ENCODE data around the gene DEFB131A.
"Not testable (repeated sequence)": the region's sequence is repeated elsewhere in the genome, so short reads cannot be mapped to it uniquely, and the experiment has no call there.

Gene DEFB131A

DNA sequence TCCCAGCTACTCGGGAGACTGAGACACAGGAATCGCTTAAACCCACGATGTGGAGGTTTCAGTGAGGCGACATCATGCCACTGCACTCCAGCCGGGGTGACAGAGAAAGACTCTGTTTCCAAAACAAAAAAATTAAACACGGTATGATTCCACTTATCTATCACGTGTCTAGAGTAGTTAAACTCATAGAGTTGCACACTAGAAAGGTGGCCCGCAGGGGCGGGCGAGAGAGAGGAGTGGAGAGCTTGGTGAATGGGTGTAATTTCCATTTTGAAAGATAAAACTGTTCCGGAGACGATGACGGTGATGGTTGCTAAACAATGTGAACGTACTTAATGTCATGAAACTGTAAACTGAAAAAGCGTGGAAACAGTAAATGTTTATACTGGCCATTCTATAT, 44.6 kb downstream of the DEFB131A start:
- not testable (repeated sequence) for DNase-seq (ENCODE audit: low read depth); H3K4me3 ChIP-seq (ENCODE audit: low read depth, low read length)

DNA sequence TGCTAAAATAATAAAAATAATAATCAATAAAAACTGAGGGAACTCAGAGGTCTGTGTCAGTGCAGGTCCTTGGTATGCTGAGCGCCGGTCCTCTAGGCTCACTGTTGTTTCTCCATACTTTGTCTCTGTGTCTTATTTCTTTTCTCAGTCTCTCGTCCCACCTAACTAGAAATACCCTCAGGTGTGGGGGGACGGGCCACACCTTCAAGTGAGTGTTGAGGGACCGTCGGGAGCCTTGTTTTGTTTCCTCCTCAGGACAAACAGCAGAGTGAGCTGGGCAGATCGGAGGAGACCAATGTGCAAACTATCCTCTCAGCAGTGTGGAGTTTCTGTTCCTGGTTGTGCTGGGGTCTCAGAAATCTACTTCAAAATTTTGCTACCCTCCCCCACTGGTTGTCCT, 46.3 kb downstream of the DEFB131A start:
- H3K4me3 ChIP-seq (ENCODE audit: low read depth, low read length); DNase-seq (ENCODE audit: low read depth): not testable (repeated sequence)

DNA sequence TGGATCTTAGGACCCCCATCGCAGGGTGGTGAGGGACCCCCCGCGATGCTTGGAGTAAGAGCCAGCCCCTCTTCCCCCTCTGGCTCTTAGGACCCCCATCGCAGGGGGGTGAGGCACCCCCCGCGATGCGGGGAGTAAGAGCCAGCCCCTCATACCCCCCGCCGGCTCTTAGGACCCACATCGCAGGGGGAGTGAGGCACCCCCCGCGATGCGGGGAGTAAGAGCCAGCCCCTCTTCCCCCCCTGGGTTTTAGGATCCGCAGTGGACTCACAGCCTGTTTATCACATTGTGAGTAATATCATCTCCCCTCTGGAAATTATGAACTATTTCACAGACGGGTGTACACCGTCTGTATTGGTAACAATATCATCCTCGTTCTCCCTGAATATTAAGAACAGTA, 46.8 kb downstream of the DEFB131A start:
- not testable (repeated sequence) for H3K4me3 ChIP-seq (ENCODE audit: low read depth, low read length); DNase-seq (ENCODE audit: low read depth)

DNA sequence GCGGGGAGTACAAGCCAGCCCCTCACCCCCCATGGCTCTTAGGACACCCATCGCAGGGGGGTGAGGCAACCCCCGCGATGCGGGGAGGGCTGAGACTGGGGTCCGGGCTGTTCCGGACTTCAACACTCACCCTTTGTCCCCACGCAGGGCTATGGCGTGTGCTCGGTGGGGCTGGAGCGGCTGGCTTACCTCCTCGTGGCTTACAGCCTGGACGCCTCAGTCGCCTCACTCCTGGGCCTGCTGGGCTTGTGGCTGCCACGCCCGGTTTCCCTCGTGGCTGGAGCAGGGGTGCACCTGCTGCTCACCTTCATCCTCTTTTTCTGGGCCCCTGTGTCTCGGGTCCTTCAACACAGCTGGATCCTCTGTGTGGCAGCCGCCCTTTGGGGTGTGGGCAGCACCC, 49.4 kb downstream of the DEFB131A start:
- not testable (repeated sequence) for DNase-seq (ENCODE audit: low read depth); H3K4me3 ChIP-seq (ENCODE audit: low read depth, low read length)

DNA sequence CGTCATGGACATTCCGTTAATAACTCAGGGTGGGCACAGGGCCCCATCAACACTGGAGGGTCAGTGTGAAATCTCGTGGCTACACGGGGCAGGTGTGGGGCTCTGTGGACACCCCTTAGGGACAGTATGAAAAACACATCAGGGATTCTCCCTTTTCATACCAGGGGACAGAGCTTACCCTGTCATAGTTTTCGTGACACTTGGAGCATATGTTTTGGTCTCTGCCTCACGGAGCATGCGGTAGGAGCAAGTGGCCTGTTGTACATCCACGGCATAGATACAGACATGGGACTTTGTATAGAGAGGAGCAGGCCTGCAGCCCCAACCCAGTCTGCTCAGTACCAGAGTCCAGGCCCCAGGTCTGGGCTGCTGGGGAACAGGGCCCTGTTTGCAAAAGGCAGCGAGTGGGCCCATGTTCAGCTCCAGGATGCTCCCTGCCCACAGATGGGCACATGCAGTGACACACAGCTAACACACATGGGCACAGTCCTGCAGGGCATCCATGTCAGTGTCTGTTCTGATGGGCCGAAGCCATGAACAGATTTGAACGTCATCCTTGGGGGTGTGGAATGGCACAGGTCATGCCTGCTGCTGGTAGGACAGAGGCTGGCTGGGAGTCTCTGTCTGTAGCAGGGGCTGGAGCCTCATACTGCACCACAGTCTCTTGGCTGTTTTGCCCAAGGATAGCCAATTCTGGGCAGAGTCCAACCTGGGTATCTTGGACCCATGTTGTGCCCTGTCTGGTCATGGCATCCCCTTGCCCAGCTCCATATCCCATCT, 50.2 kb downstream of the DEFB131A start:
- H3K4me3 ChIP-seq (ENCODE audit: low read depth, low read length); DNase-seq (ENCODE audit: low read depth): not testable (repeated sequence)

DNA sequence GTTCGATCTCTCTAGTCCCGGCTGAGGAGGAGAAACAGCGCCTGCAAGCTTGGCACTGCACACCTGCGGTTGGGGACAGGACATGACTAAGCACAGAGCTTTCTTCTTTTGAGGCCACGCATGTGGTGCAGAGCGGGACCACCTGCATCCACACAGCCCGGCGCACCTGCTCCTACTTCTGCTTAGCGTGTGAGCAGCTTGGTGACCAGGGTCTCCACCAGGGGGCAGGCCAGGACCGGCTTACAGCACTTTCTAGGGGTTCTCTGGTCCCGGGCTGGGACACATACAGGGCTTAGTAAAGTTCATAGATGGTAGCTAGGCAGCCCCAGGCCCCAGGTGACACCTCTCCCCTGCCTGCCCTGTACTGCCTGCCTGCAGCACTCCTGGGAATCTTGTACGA, 51.2 kb downstream of the DEFB131A start:
- TF ChIP-seq, protein P1, sequence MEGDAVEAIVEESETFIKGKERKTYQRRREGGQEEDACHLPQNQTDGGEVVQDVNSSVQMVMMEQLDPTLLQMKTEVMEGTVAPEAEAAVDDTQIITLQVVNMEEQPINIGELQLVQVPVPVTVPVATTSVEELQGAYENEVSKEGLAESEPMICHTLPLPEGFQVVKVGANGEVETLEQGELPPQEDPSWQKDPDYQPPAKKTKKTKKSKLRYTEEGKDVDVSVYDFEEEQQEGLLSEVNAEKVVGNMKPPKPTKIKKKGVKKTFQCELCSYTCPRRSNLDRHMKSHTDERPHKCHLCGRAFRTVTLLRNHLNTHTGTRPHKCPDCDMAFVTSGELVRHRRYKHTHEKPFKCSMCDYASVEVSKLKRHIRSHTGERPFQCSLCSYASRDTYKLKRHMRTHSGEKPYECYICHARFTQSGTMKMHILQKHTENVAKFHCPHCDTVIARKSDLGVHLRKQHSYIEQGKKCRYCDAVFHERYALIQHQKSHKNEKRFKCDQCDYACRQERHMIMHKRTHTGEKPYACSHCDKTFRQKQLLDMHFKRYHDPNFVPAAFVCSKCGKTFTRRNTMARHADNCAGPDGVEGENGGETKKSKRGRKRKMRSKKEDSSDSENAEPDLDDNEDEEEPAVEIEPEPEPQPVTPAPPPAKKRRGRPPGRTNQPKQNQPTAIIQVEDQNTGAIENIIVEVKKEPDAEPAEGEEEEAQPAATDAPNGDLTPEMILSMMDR (IDR thresholded peaks at IDR 0.05; ENCODE audit: low read depth, low read length, missing control alignments) = peak; percentile 51

DNA sequence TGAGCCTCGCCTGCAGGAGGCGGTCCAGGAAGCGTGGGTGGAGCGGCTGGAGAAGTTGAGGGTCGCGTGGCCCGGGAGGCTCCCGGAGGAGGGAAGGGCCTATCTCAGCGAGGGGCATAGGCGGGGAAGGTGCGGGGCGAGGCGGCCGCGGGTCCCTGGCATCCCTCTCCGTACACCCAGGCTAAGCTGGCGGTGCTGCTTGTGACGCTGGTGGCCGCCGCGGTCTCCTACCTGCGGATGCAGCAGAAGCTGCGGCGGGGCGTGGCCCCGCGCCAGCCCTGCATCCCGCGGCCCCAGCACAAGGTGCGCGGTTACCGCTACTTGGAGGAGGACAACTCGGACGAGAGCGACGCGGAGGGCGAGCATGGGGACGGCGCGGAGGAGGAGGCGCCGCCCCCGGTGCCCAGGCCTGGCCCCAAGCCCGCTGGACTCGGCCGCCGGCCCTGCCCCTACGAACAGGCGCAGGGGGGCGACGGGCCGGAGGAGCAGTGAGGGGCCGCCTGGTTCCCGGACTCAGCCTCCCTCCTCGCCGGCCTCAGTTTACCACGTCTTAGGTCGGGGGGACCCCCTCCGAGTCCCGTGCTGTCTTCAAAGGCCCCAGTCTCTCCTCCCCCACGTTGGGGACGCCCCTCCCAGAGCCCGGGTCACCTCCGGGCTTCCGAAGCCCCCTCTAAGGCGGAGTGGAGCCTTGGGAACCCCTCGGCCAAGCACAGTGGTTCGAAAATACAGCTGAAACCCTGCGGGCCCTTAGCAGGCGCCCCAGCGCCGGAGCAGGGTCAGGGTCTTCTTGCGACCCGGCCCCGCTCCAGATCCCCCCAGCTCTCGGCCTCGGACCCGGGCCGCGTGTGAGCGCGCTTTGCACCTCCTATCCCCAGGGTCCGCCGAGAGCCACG, 53.6 kb downstream of the DEFB131A start:
- not testable (repeated sequence) for DNase-seq (ENCODE audit: low read depth); H3K4me3 ChIP-seq (ENCODE audit: low read depth, low read length)

More for the DNA sequence above, 51.2 kb downstream of the DEFB131A start:
- H3K4me3 ChIP-seq (ENCODE audit: low read depth, low read length) = not testable (repeated sequence)
- DNase-seq (ENCODE audit: low read depth) = peak; percentile 8

DNA sequence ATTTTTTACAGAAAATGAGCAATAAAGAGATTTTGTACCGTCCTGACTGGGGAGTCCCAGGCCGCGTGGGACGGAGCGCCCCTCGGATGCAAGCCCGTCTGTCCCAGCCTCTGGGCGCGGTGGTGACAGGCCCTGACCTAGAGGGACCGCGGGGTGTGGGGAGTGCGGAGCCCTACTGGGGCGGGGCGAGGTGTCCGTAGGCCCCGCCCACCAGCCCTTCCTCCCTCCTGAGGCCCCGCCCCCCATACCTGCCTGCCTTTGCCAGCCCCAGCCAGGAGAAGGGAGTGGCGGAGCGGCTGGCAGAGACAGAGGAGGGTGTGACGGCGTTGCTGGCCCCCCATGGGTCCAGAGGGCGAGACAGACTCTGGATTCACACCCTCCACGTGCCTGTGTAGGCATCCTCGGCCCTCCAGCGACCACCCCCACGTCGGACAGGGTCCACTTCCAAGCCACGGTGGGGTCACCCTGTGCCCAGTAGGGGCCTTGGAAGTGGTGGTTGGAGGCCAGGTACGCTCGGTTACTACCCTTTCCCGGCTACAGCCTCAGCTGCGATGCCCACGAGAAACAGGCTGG, 54.3 kb downstream of the DEFB131A start:
- not testable (repeated sequence) for DNase-seq (ENCODE audit: low read depth); H3K4me3 ChIP-seq (ENCODE audit: low read depth, low read length)

DNA sequence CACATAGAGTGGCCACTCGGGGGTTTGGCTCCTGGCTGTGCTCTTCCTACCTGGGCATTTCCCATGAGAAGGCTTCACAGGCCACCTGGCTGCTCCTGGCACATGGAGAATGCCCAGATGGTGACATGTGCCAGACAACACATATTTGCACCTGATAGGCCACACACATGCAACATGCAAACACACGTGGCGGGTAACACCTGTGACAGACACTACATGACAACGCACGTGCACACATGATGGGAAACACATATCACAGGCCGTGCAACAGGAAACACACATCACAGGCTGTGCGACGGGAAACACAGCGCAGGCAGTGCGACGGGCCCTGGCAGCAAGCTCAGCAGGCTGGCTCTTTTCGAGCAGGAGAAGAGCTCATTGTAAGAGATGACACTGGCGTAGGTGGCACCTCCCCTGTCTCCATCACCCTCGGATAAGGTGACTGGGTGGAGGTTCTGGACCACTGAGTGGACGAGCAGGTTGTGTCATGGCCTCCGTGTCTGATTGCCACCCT, 55.8 kb downstream of the DEFB131A start:
- DNase-seq (ENCODE audit: low read depth); H3K4me3 ChIP-seq (ENCODE audit: low read depth, low read length): not testable (repeated sequence)

Data from GM12864 (cell line).